Superior temporal gyrus (tissue), 1 donor: ENCODE data around the gene CHSY3.

Source experiments
- DNase-seq: peaks from one replicate; pipeline ENCODE4 v3.0.0-alpha.2; 2016; ENCODE audit errors: extremely low spot score

Gene CHSY3

DNA sequence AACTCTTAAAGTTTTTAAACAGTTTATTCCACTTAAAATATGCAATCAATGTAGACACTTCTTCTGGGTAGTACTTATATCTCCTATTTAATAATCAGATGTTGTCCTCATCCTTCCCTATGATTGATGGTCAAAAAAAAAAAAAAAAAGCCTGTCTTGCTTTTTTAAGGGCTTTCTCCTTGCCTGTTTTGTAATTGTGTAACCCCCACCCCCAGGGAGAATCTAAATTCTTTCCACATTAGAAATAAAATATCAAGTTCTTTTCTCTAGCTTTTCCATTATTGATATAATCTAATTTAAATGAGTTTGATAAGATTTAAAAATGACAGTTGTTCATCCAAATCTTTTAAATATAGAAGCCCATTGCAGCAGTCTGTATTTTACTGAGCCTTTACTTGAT is 119.7 kb downstream of the CHSY3 start:
- DNase-seq = no peak

DNA sequence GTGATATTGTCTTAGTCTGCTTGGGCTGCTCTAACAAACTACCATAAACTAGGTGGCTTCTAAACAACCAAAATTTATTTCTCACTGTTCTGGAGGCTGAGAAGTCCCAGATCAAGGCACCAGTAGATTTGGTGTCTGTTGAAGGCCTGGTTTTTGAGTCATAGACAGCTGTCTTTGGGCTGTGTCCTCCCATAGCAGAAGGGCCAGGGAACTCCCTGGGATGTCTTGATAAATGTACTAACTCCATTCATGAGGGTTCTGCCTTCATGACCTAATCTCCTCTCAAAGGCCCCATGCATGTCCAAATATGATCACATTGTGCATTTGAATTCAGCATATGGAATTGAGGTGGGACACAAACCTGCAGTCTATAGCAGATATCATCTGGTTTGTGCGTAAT is 121.2 kb downstream of the CHSY3 start:
- DNase-seq = no peak

DNA sequence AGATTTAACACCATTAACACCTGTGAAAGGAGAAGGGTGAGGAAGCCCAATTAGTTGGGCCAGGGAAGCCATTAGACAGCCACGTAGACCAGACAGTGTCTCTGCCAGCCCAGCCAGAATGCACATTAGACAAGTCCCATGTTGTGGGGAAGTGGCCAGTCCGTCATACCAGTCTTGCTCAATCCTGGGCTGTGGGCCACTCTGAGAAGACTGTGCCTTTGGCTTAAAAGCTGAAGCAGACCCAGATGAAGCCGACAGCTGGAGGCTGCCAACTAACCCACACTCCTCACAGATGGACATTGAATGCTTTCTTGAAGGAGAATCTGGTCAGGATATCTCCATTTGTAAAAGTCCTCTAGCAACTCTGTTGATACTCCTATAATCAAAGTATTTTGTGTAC is 128.5 kb downstream of the CHSY3 start:
- DNase-seq = peak; percentile 44

DNA sequence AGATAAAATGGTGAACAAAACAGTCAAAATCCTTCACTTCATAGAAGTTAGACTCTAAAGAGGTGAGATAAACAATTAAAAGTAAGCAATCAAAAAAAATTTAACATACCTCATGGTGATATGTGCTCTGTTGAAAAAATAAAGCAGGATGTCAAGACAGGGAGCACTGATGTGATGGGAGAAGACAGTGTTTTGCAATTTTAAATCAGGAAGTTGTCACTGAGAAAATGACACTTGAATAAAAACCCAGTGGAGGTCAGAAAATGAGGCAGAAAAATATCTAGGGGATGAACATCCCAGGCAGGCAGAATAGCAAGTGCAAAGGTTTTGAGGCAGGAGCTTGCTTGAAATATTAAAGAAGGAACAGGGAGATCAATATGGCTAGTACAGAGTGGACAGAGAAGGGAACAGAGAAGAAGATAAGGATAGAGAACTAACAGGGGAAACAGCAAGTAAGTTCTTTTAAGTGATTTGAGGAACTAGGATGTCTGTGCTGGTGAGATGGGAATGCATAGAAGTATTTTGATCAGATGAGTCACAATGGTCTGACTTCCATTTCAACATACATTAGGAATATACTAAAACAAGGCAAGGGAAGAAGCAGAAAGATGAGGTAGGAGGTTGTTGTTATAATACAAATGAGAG is 130.4 kb downstream of the CHSY3 start:
- no peak for DNase-seq

DNA sequence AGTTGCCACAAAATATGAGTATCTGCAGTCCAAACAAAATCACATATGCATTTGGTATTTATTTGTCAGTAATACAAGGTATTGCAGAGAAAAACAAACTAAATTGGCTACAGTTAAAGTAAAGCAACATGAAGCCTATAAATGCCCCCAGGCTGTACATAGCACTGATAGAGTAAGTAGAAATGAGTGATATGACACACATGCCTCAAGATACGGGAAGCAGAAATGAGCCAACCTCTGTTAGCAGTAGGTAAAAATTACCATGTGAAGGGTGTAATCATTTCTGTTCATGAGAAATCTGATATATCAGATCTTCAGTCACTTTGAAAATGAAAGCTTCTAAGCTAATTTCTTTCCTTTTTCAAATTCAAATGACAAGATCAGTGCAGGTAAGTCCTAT is 131.1 kb downstream of the CHSY3 start:
- no peak for DNase-seq

DNA sequence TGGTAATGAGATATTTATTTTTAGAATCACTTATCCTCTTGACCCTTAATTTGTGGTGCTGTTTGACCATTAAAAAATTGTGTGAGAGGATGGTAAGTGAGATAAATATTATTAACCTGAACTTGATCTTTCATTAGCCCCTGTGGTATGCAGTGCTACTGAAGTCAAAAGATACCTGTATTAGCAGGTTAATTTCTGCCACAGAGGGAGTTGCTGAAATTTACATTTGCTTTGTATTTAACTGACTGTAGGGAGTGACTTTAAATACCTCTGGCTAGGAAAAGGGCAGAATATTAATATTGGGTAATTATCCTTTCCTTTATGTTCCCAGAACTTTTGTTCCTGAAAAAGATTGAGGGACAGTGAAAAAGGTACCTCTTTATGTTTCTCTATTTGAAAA is 133.6 kb downstream of the CHSY3 start:
- DNase-seq = no peak

- no peak for DNase-seq
Observed at GRCh38 chr5:130043834-130044233, 139.6 kb downstream of the CHSY3 start.

GRCh38 chr5:130045334-130045733 is 141.1 kb downstream of the CHSY3 start:
- no peak for DNase-seq

DNA sequence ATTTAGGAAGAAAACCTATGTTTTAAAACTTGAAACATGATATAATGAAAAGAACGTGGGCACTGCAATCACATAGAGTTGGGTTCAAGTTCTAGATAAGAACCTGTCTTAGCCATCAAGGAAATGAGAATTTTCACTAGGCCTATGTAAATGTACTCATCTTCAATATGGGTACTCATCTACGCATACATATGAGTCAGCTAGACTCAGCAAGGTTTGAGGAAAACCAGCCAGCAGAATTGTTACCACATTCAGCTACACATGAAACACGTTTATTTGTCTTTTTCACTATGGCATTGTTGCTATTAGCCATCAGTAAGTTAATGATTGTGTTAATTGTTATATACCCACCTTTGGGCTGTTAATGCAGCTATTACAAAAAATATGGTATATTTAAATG is 146.3 kb downstream of the CHSY3 start:
- no peak for DNase-seq

DNA sequence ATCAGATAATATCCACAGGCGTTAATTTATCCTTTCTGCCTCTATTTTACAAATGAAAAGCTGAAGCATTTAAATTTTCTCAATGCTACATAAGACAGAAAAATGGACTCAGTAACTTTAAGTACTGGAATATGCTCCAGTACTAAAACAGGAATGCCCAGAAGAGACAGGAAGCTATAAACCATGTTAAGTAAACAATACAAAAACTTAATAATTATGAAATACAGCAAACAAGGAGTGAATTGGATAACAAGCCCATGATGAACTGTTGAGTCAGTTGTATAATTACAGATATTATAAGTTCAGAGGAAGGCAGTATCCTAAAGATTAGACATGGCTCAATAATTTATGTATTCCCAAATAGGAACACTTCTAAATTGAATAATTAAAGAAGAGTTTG is 148.5 kb downstream of the CHSY3 start:
- no peak for DNase-seq

DNA sequence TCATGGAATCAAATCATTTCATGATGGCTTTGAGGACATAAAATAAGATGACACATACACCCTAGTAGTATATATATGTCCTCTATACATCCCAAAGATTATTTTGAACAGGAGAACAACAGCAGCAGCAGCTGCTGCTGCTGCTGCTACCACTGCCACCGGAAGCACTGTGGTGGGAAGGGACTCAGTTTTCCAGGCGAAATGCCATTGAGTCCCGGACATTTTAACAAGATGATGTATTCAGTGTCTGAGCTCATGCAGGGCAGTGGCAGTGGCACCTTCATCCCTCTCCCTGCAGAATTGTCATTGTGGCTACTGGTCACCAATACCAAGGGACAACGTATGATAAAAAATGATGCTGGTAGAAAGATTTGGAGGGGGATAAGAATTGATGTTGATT is 151.3 kb downstream of the CHSY3 start:
- DNase-seq = no peak

- no peak for DNase-seq
Observed at GRCh38 chr5:130061746-130062145, 157.5 kb downstream of the CHSY3 start.

DNA sequence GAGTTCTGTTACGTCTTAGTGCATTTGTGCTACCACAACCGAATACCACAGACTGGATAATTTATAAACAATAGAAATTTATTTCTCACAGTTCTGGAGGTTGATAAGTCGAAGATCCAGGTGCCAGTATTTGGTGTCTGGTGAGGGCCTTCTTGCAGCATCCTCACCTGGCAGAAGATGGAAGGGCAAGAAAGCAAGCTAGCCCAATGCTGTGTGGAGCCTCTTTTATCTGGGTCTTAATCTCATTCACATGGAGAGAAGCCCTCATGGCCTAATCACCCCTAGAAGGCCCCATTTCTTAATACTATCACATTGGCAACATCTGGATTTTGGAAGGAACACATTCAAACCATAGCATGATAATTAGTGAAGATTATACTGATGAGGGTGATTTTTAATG is 159.3 kb downstream of the CHSY3 start:
- DNase-seq = no peak

DNA sequence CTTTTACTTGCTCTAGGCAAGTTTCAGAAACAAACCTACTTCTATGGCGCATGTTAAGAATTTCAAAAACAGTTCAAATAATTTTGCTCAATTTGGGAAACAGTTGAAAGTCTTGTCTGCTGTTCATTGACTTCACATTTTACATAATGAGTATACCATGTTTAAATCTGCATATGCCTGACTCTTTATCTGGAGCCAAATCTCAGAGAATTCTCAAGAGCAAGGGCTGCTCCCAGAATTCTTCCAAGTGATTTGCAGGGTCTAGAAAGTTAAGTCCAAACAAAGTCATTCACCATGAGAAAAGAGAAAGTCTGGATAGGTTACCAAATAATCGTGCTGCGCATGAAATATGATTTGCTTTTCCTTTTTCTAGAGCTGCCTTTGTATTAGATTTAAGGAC is 160.2 kb downstream of the CHSY3 start:
- DNase-seq = no peak

GRCh38 chr5:130065617-130066016 is 161.4 kb downstream of the CHSY3 start:
- DNase-seq = no peak

DNA sequence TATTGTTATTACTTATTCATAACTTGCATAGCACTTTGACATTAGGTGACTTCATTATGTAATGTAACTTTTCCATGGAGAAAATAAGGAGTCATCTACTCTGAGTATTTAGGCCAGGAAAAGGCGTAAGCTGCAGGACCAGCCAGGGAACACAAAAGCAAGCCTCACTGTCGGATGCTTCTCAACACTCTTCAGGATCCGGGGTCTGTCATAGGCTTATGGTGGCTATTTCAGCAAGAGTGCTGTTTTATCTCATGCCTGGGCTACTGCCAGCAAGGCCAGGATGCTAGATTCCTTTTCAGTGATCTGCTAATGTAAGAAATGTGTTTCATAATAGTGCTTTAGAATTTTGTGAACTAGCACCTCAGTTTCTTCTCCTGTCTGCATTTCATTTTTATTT is 162.4 kb downstream of the CHSY3 start:
- DNase-seq = no peak

DNA sequence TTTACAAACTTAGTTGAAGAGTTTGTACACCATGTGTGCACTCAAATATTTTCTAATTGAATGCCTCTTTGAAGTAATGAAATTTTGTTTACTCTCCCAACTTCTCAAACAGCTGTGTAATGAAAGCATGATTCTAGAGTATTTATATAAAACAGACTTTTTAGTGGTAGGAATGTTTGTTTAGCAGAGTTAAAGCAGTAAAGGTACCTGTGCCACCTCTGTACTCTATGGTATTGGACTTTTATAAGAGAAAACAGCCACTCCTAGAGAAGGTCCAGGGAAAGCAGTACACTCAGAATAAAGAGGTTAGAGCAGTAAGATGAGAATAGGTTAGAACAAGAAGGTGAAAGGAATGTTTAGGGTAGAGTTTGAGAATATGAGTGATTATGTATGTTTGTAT is 163.1 kb downstream of the CHSY3 start:
- no peak for DNase-seq

DNA sequence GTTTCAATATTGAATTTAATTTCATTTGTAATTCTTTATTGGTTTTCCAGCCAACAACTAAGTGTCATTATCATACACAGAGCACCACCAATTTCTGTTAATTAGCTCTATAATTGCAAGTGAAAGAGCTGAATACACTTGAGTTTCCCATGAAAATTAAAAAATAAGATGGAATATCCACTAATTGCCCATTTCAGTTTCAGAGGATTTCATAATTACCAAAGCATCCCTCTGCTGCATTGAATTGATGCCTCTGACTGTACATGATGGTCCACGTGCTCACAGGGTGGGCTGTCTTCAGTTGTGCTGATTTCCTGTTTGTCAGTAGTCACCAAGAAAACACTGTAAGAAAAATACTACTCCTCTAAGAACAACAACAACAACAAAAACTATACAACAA is 163.8 kb downstream of the CHSY3 start:
- DNase-seq = no peak

GRCh38 chr5:130068988-130069387 is 164.7 kb downstream of the CHSY3 start:
- DNase-seq = no peak

- DNase-seq = no peak
Observed at GRCh38 chr5:130074820-130075219, 170.6 kb downstream of the CHSY3 start.

DNA sequence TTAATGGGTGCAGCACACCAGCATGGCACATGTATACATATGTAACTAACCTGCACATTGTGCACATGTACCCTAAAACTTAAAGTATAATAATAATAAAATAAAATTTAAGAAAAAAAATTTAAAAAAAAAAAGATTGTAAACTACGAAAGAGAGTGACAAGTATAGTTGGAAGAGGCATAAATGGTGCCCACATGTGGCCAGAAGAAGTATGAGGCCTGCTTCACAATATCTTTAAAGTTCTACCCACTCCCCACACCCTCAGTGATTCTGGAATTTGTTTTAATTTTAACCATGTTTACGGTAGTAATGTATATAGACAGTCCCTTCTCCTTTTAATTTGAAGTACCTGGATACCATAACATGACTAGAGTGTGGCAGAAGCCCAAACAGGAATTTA is 172.7 kb downstream of the CHSY3 start:
- no peak for DNase-seq

DNA sequence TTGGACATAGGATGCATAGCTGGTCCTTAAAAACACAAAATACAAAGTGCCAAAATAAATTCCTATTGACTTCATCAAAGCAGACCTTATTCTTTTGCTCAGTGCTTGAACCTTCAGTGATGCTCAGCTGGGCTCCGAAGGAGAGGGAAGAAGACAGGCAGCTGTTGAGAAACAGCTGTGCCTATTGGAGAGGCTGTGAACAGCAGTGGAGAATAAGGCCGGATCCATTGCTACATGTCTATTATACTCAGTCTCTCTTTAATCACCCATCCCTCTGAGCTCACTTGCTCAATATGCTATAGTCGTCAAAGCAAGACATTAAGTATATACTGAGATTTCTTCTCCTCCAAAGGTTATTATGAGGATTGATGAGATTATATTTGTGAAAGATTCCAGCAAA is 174.4 kb downstream of the CHSY3 start:
- DNase-seq = no peak

- no peak for DNase-seq
Observed at GRCh38 chr5:130090569-130091270, 186.5 kb downstream of the CHSY3 start.

- no peak for DNase-seq
Observed at GRCh38 chr5:130092991-130093390, 188.7 kb downstream of the CHSY3 start.
